Hematopoietic multipotent progenitor cell treated with erythropoietin and hydrocortisone succinate and interleukin-3 and kit ligand, for 15 days (in vitro differentiated cells): ENCODE results near the gene NUP205.
A peak's percentile ranks its signal among the peaks of the same experiment; 100 is the strongest.

Experiments used
- DNase-seq: peaks from one replicate; pipeline ENCODE4 v3.0.0-alpha.2; 2015; ENCODE audit warnings: low spot score

The NUP205 gene, protein sequence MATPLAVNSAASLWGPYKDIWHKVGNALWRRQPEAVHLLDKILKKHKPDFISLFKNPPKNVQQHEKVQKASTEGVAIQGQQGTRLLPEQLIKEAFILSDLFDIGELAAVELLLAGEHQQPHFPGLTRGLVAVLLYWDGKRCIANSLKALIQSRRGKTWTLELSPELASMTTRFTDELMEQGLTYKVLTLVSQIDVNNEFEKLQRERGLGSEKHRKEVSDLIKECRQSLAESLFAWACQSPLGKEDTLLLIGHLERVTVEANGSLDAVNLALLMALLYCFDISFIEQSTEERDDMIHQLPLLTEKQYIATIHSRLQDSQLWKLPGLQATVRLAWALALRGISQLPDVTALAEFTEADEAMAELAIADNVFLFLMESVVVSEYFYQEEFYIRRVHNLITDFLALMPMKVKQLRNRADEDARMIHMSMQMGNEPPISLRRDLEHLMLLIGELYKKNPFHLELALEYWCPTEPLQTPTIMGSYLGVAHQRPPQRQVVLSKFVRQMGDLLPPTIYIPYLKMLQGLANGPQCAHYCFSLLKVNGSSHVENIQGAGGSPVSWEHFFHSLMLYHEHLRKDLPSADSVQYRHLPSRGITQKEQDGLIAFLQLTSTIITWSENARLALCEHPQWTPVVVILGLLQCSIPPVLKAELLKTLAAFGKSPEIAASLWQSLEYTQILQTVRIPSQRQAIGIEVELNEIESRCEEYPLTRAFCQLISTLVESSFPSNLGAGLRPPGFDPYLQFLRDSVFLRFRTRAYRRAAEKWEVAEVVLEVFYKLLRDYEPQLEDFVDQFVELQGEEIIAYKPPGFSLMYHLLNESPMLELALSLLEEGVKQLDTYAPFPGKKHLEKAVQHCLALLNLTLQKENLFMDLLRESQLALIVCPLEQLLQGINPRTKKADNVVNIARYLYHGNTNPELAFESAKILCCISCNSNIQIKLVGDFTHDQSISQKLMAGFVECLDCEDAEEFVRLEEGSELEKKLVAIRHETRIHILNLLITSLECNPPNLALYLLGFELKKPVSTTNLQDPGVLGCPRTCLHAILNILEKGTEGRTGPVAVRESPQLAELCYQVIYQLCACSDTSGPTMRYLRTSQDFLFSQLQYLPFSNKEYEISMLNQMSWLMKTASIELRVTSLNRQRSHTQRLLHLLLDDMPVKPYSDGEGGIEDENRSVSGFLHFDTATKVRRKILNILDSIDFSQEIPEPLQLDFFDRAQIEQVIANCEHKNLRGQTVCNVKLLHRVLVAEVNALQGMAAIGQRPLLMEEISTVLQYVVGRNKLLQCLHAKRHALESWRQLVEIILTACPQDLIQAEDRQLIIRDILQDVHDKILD (N-terminal part only)

DNA sequence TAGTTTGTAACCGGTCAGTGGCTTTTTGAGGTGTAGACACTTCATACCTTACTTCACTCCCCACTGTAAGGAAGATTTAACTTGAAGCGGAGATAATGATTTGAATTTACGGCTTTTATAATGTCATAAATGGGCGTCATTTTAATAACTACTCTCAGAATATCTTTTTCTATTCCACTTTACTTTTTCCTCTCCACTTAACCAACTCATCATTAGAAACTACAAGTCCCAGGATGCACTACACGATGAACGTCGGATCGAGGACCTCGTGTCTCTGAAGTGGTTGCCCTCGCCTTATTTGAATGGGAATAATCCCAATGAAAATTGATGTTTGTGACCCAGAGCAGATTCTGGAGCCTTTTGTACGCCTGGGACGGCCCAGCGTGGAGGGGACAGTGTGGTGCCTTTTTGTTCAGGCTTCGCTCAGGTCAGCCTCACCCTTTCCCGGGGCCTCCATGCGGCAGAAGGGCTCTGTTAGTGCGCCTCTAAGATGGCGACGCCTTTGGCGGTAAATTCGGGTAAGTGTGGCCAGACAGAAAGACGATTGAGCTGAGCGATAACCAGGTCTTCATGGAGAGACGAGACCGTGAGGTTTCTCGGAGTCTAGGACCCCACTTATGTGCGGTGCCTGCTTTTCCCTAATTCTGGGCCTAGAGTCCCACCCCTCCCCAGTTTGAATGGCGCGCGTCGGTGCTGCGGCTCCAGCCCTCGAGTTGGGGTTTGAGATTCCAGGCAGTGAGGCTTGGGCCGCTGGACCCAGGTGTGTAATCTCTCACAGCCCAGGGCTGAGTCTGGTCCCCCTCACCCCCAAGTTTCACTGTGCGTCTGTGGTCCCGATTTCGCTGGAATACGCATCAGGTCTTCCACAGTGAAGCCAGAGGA, at the start of gene NUP205:
NUP205 (plus strand) TSS at position 463 of the 882 bp plus-strand sequence; CDS start at position 491, 28 bp downstream.
- DNase-seq = peak; percentile 89

DNA sequence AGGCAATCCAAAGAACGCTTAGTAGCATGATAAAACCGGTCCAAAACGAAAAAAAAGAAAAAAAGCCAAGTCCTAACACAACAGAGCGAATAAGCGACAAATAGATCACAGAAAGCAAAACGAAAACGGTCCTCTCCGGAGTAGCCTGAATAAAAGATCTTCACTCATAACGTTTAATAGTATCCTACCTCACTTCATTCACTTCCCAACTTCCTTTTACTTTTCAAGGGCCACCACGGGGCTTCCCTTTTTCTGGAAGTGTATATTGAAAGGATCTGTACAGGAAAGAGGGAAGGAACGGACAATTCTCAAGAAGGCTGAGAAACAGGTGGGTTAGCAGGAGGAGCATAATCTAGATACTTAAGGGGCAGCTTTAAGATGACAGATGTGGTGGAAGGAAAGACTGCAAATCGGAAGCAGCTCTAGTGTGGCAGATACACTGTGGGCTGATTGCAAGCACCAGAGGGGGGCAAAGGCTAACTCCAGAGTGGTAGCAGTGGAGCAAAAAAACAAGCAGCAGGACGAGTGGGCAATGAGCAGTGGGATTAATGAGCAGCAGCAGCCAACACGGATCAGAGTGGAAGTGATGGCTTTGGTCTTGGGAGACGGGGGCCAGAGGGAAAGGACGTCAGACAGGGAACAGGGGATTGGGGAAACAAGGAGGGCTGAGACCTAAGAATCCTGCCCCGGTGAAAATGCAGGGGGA, 48.7 kb upstream of the NUP205 start:
- DNase-seq = peak; percentile 50

DNA sequence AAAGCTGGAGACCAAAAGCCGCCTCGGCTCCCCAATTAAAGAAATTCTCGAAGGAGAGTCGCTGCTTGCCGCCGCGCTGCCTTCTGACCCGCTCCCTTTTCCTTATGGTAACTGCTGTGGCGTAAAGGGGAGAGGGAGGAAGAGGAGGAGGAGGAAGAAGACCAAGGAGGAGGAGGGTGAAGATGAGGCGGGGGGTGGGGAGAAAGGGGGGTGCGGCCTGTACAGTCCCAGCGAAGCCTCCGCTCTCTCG, 48.2 kb upstream of the NUP205 start:
- DNase-seq = no peak

DNA sequence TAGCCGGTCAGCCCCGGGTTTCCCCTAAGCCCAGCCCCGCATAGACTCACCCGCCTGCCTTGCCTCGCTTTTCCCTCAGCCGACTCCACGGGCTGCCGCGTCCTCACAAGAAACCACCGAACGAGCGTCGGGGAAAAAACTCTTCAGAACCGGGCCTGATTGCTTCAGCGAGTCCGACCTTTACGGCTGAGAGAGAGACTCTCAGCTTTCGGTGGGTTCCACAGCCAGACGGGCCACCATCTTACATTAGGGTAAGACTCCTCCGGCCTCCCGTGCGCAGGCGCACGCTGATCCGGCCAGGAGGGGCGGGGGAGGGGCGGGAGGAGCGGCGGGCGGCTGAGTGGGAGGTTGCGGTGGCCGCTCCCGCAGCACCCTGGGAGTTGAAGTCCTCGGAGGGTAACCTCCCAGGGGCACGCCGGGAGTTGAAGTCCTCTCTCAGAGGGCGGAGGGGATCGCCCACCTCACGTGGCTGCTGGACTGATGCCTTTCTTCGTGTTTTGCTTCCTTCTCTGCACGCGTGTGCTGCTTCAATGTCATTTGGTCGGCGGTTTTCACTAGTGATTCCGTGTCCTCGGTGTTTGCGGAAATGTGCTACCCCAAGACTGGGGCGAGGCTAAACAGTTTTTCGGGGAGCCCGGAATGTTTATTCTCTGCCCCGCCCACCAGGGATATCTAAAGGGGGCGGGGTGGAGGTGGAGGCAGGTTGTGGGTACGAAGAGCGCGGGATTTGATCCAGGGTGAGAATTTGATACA, 47.7 kb upstream of the NUP205 start, which contains the start of gene CNOT4:
CNOT4 (minus strand) TSS at position 264 of the 753 bp plus-strand sequence. CDS start 71,771 bp downstream, outside the sequence.
- DNase-seq = peak; percentile 96

DNA sequence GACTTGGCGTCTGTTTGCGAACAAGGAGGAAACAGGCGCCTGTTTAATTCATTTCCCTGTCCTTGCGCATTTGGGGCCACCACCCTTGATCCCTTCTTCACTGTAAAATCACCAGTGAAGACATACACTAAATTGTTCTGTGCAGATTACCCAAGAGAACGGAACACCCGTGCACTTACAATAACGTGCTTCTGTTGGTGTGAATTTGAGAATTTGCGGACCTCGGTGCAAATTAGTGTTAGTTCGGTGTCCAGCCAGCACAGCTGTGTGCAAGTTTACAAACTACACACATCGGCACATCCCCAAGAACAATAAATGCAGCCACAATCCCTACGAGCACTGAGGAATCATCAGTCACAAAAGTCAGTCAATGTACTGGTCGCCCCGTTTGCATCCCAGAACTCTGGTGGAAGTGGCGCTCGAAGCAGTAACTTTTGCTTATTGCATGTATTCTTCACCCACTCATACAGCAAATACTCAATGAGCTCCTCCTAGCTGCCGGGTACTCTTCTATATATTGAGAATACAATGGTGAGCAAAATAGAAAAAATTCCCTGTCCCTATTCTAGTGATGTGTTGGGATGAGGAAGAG, 47.0 kb upstream of the NUP205 start:
- DNase-seq = no peak

DNA sequence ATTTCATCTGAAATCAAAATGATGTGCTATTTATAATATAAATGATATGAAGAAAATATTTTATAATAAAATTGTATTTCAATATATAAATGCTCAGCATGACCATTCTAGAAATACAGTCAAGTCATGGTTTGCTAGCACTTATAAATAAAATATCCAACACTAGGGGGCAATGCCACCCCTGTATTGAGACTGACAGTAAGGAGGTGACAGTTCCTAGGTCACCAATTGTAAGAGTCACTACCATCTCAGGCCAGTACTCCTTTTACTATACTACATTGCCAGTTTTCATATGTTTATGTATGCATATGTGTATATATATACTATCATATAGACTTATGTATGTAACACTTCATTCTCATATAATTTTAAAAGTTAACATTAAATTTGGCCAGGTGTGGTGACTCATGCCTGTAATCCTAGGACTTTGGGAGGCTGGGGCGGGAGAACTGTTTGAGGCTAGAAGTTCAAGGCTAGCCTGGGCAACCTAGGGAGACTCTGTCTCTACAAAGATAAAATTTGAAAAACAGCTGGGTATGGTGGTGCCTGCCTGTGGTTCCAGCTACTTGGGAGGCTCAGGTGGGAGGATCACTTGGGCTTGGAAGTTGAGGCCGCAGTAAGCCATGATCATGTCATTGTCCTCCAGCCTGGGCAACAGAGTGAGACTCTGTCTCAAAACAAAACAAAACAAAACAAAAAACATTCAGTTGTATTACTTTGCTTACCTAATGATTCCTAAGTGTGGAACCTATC, 45.4 kb upstream of the NUP205 start:
- DNase-seq = peak; percentile 87

DNA sequence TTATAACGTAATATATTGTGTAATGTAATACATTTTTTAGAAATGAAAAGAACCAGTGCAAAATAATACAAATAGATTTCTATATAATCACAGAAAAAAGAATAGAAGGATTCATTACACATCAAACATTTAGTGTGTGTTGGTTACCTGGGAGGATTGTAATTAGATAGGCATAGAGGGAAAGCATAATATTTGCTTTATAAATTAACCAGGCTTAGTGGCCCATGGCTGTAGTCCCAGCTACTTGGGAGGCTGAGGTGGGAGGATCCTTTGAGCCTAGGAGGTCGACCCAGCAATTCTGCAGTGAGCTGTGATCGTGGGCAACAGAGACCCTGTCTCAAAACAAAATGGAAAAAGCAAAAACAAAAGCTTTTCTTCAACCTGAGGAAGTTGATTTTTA, 42.9 kb upstream of the NUP205 start:
- no peak for DNase-seq

DNA sequence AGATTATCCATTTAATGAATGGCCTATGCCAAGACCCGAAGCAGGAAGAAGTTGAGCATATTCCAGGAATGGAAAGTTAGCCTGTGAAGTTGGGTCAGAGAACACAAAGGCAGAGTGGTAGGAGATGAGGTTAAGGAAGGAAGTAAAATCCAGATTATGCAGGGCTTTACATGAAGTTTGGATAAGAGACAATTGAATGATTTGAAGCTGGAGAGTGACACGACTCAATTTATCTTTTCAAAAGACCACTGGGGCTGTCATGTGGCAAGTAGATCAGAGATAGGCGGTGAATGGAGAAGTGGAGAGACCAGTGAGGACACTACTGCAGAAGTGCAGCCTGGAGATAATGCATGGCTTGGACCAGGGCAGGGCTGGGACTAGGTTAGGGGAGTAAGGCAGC, 40.7 kb upstream of the NUP205 start:
- no peak for DNase-seq

DNA sequence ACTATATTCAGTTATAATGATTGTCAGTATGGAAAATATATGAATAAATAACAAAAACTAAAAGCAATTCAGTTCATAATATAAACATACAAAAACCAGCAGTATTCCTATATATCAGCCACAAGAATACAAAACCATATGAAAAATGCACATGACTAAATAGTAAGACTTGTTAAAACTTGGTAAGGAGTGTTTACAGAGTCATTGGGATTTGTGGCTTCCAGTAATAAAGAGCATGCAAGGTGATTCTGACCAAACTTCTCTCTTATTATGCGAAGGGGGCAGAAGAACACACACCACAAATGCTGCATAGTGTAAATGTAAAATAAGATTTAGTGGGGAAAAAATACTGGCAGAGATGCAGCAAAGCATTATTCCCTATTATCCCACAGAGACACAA, 39.0 kb upstream of the NUP205 start:
- DNase-seq = no peak

DNA sequence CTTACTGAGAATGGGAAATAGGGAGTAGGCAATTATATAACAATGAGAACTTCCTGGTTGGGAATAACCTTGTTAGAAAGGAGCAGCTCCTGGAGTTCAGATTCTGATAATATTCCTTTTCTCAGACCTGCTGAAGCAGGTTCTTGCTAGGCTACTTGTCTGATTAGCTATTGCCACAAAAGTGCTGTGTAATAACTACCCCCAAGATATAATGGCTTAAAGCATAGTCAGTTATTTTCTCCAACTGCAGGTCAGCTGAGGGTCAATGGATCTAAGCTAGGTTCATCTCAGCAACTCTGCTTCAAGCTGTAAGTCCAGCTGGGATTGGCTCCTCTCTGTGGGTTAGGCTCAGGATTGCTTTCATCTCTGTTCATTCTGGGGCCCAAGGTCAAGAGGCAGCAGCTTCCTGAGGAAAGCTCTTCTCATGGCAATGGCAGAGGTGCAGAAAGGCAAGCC, 38.5 kb upstream of the NUP205 start:
- DNase-seq = no peak

DNA sequence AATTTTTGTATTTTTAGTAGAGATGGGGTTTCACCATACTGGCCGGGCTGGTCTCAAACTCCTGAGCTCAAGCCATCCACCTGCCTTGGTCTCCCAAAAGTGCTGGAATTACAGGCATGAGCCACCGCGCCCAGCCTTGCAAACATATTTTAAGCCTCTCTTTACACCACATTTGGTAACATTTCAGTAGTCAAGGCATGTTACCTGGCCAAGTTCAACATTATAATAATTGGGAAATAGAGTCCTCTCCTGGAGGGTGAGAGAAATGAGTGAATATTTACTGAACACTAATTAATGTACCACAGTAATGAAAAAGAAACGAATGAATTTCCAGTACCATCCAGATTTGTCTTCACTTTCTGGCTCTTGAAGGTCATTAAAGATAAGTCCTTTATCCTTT, 37.8 kb upstream of the NUP205 start:
- DNase-seq = no peak

DNA sequence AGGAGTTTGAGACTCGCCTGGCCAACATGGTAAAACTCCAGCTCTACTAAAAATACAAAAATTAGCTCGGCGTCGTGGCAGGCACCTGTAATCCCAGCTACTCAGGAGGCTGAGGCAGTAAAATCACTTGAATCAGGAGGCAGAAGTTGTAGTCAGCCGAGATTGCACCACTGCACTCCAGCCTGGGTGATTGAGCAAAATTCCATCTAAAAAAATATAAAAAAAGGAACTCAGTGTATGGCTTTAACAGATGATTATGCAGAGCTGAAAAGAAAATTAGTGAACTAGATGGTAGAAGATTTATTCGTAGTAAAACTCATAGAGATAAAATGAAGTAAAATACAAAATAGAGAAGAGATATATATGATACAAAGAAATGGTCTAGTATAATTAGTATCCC, 35.2 kb upstream of the NUP205 start:
- no peak for DNase-seq

DNA sequence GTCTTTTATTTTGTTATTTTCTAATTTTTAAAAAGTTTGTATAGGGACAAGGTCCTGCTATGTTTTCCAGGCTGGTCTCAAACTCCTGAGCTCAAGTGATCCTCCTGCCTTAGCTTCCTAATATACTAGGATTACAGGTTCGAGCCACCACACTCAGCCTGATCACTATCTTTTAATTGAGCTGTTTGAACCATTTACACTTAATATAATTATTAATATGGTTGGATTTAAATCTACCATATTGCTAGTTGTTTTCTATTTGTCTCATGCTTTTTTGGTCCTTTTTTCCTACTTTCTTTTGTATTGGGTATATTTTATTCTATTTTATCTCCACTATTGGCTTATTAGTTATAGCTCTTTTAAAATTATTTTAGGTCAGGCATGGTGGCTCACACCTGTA, 34.6 kb upstream of the NUP205 start:
- DNase-seq = no peak

DNA sequence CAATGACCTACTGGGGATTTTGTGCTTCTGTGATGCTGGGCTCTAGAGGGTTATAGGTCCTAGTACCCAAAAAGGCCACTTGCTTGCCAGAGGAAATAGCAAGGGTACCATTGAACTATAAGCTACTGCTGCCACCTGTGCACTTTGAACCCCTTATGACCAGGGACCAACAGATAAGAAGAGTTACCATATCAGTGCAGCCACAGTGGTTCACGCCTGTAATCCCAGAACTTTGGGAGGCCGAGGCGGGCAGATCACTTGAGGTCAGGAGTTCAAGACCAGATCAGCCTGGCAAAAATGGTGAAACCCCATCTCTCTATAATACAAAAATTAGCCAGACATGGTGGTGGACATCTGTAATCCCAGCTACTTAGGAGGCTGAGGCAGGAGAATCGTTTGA, 32.3 kb upstream of the NUP205 start:
- DNase-seq = no peak

DNA sequence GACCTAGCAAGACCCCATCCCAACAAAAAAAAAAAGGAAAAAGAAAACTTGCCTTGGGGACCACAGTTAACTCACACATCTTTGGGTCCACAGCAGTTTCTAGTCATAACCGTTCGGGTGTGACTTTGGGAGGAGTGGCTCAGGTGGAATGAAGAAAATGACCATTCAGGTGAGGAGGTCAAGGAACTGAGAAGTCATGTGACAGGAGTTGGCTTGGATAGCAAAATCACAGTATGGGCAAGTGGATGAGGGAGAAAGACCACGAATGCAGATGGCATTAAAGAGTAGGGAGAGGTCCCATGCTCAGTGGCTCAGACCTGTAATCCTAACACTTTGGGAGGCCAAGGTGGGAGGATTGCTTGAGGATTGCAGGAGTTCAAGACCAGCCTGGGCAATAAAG, 30.7 kb upstream of the NUP205 start:
- DNase-seq = no peak

DNA sequence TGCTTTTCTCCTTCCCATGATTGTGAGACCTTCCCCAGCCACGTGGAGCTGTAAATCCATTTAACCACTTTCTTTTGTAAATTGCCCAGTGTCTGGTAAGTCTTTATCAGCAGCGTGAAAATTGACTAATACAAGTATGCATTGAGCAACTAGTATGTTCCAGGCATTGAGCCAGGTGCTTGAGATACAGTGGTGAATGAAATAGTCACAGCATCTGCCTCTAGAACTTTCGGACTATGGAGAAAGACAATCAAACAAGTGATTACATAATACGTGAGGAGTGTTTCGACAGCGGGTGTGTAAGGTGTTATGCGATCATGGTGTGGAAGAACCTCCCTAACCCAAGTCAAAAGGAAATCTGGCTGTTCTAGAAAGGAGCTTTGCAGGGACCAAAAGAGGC, 21.6 kb upstream of the NUP205 start:
- DNase-seq = no peak

DNA sequence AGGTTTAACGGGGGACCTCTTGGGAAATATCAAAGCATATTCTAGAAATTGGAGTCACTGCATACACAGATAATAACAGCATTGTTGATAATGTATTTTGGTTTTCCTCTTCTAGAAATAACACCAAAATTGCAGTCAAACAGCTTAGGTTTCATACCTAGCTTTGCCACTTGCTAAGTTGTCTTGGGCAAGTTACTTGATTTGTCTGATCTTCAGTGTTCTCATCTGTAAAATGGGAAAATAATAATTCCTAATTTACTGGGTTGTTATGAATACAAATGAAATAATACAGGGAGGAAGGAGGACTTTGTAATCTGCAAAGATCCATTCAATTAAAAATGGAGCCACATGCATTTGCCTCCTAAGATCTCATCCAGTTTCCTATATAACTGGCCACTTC, 20.3 kb upstream of the NUP205 start:
- no peak for DNase-seq

DNA sequence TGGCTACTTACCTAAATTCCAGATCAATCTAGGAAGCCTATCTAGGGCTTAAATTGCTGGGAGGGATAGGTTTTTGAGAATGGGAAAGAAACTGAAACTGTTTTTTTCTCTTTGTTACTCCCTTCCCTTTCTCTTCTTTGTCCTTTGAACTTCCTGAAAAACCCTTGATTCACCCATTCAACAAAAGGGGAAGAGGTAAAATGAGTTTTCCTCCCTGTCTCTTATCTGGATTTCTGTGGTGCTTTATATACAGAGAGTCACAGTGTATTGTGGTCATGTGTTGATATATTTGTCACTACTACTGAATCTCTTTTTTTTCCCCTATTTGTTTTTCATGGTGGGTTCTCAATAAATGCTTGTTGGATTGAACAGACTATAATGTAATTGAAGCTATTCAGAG, 19.8 kb upstream of the NUP205 start:
- DNase-seq = no peak

DNA sequence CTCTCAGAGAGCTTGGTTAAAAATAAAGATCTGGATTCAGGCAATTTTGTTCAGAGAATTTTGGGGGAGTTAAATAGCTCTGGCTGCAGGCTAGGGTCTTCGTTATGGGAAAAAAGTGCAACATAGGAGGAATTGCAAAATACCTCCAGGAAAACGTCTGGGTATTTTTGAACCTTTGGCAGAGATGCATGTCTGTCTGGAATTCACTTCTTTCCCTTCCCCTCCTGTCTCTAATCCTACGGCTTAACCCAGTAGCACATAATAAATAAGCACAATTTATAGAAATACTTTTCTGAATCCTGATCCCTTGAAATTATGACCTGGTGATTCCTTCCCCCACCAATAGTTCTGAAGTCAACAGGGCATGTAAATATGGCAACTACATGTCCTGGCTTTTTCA, 19.3 kb upstream of the NUP205 start:
- no peak for DNase-seq
